HepG2 (cell line): ENCODE data around the gene DENND5B.

Experiments used
- ELF4 ChIP-seq: sonication (generic); formaldehyde crosslinking; IDR thresholded peaks from 2 replicates; pipeline ENCODE4 v1.5.0; 2020; ENCODE audit warnings: missing genetic modification reagents, mild to moderate bottlenecking, moderate library complexity, borderline replicate concordance
- MZF1 ChIP-seq: sonication (generic); formaldehyde crosslinking; IDR thresholded peaks from 2 replicates; pipeline ENCODE4 v1.8.1; 2023; ENCODE audit warnings: mild to moderate bottlenecking, missing genetic modification reagents, borderline replicate concordance
- NR2C2 ChIP-seq: sonication (generic); formaldehyde crosslinking; IDR thresholded peaks from 2 replicates; pipeline ENCODE4 v1.4.0; 2020; ENCODE audit warnings: missing genetic modification reagents, mild to moderate bottlenecking, moderate library complexity, borderline replicate concordance
- POLR2AphosphoS5 ChIP-seq: IDR thresholded peaks from 2 replicates; pipeline ENCODE4 v1.6.1; 2012; ENCODE audit warnings: low read depth, low read length
- RAD21 ChIP-seq: fragments of 450-650 bp; formaldehyde crosslinking; IDR thresholded peaks from 2 replicates; pipeline ENCODE4 v1.5.0; 2020; ENCODE audit warnings: mild to moderate bottlenecking
- SETDB1 ChIP-seq: sonication (generic); formaldehyde crosslinking; IDR thresholded peaks from 2 replicates; pipeline ENCODE4 v1.5.1; 2020; ENCODE audit warnings: missing genetic modification reagents, mild to moderate bottlenecking, borderline replicate concordance
- YY1 ChIP-seq: IDR thresholded peaks from 2 replicates; pipeline ENCODE4 v1.6.1; 2011; ENCODE audit warnings: low read length, low read depth, moderate library complexity, mild to moderate bottlenecking; ENCODE audit not compliant: insufficient read depth, insufficient replicate concordance
- ZNF570 ChIP-seq: sonication (generic); formaldehyde crosslinking; IDR thresholded peaks from 2 replicates; pipeline ENCODE4 v1.4.0; 2020; ENCODE audit warnings: mild to moderate bottlenecking, missing genetic modification reagents, borderline replicate concordance
- TF ChIP-seq, protein P1 (sequence below): sonication (generic); formaldehyde crosslinking; IDR thresholded peaks from 2 replicates; pipeline ENCODE4 v1.5.0; 2020; ENCODE audit warnings: mild to moderate bottlenecking, missing genetic modification reagents, moderate library complexity
- TF ChIP-seq, protein P2 (sequence below): sonication (generic); formaldehyde crosslinking; IDR thresholded peaks from 2 replicates; pipeline ENCODE4 v1.5.0; 2020; ENCODE audit warnings: missing genetic modification reagents
- TF ChIP-seq, protein P3 (sequence below): sonication (generic); IDR thresholded peaks from 2 replicates; pipeline ENCODE4 v1.6.1; 2016; ENCODE audit warnings: low read depth, borderline replicate concordance

DNA sequence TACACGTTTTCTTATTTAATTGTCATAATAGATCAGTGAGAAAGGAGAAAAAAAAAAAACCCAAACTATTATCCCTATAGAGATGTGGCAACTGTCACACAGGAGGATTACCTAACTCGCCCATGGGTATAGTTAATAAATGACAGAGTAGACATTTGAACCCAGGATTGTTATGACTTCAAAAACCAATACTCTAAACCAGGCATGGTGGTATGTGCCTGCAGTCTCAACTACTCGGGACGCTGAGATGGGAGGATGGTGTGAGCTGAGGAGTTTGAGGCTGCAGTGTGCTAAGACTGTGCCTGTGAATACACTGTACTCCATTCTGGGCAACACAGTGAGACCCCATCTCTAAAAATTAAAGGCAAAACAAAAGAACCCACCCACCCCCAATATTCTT lies 114.5 kb downstream of the DENND5B start:
- TF ChIP-seq, protein P1, sequence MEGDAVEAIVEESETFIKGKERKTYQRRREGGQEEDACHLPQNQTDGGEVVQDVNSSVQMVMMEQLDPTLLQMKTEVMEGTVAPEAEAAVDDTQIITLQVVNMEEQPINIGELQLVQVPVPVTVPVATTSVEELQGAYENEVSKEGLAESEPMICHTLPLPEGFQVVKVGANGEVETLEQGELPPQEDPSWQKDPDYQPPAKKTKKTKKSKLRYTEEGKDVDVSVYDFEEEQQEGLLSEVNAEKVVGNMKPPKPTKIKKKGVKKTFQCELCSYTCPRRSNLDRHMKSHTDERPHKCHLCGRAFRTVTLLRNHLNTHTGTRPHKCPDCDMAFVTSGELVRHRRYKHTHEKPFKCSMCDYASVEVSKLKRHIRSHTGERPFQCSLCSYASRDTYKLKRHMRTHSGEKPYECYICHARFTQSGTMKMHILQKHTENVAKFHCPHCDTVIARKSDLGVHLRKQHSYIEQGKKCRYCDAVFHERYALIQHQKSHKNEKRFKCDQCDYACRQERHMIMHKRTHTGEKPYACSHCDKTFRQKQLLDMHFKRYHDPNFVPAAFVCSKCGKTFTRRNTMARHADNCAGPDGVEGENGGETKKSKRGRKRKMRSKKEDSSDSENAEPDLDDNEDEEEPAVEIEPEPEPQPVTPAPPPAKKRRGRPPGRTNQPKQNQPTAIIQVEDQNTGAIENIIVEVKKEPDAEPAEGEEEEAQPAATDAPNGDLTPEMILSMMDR (CRISPR knock-in tag) = no peak
- no peak for TF ChIP-seq RAD21 (CRISPR knock-in tag)
- TF ChIP-seq POLR2AphosphoS5 = no peak
- no peak for TF ChIP-seq ZNF570
- no peak for TF ChIP-seq MZF1 (CRISPR knock-in tag)
- TF ChIP-seq, protein P2, sequence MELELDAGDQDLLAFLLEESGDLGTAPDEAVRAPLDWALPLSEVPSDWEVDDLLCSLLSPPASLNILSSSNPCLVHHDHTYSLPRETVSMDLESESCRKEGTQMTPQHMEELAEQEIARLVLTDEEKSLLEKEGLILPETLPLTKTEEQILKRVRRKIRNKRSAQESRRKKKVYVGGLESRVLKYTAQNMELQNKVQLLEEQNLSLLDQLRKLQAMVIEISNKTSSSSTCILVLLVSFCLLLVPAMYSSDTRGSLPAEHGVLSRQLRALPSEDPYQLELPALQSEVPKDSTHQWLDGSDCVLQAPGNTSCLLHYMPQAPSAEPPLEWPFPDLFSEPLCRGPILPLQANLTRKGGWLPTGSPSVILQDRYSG (CRISPR knock-in tag) = no peak
- no peak for TF ChIP-seq ELF4 (CRISPR knock-in tag)
- TF ChIP-seq, protein P3, sequence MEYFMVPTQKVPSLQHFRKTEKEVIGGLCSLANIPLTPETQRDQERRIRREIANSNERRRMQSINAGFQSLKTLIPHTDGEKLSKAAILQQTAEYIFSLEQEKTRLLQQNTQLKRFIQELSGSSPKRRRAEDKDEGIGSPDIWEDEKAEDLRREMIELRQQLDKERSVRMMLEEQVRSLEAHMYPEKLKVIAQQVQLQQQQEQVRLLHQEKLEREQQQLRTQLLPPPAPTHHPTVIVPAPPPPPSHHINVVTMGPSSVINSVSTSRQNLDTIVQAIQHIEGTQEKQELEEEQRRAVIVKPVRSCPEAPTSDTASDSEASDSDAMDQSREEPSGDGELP = no peak
- no peak for TF ChIP-seq YY1
- no peak for TF ChIP-seq SETDB1 (CRISPR knock-in tag)
- peak; percentile 29; the same call in 1 of the 2 replicates for TF ChIP-seq NR2C2 (CRISPR knock-in tag)
